NCI-H1105 treated with DMSO at 0.1 percent for 48 hours (cell line): ENCODE data around the gene ACTR8.

Experiments
- DNase-seq: peaks from one replicate; lab custom pipeline; 2025; lab: John Stamatoyannopoulos, UW

ACTR8 gene, protein sequence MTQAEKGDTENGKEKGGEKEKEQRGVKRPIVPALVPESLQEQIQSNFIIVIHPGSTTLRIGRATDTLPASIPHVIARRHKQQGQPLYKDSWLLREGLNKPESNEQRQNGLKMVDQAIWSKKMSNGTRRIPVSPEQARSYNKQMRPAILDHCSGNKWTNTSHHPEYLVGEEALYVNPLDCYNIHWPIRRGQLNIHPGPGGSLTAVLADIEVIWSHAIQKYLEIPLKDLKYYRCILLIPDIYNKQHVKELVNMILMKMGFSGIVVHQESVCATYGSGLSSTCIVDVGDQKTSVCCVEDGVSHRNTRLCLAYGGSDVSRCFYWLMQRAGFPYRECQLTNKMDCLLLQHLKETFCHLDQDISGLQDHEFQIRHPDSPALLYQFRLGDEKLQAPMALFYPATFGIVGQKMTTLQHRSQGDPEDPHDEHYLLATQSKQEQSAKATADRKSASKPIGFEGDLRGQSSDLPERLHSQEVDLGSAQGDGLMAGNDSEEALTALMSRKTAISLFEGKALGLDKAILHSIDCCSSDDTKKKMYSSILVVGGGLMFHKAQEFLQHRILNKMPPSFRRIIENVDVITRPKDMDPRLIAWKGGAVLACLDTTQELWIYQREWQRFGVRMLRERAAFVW

DNA sequence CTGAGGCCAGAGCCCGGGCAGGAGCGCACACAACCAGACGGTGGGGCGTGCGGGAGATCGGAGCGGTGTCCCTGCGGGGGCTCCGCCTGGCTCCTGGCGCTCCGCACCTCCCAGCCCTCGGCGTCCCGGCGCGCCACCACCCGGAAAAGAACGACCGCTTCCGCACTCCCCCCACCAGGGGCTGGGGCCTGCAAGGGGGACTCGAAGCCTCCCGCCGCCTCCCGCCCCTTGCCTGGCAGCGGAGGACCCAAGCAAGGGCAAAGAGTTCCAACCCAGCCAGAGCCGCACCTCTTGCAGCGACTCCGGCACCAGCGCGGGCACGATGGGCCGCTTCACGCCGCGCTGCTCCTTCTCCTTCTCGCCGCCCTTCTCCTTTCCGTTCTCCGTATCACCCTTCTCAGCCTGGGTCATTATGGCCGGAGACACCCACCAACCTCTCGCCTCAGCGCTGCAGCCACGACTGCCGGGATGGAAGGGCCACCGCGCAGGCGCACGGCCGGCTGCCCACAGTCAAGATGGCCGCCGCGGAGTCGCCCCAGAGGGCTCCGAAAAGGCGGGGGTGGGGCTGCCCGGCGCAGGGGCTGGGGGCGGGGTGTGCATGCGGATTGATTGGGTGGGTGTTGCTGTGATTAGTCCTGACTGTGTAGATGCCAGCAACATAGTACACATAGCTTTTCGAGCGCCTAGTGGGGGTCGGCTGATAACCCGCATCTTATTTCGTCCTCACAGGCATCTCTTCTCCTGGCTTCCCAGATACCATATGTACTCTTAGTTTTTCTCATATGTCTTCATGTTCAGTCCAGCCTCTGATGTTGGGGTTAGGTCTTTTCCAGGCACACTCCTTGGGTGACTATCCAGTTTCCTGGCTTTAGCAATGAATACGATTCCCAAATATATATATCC lies at the start of gene ACTR8:
Gene ACTR8, minus strand, starts transcription at position 462 of the 903 bp plus-strand sequence. Its CDS starts 51 bp downstream, at position 411.
- peak; percentile 72 for DNase-seq

DNA sequence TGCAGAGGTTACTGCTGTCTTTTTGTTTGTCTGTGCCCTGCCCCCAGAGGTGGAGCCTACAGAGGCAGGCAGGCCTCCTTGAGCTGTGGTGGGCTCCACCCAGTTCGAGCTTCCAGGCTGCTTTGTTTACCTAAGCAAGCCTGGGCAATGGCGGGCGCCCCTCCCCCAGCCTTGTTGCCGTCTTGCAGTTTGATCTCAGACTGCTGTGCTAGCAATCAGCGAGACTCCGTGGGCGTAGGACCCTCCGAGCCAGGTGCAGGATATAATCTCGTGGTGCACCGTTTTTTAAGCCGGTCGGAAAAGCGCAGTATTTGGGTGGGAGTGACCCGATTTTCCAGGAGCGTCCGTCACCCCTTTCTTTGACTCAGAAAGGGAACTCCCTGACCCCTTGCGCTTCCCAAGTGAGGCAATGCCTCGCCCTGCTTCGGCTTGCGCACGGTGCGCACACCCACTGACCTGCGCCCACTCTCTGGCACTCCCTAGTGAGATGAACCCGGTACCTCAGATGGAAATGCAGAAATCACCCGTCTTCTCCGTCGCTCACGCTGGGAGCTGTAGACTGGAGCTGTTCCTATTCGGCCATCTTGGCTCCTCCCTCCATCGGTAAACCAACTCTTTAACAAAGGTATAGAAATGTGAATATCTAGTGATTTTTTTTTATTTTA lies 45.4 kb upstream of the ACTR8 start:
- peak; percentile 7 for DNase-seq

DNA sequence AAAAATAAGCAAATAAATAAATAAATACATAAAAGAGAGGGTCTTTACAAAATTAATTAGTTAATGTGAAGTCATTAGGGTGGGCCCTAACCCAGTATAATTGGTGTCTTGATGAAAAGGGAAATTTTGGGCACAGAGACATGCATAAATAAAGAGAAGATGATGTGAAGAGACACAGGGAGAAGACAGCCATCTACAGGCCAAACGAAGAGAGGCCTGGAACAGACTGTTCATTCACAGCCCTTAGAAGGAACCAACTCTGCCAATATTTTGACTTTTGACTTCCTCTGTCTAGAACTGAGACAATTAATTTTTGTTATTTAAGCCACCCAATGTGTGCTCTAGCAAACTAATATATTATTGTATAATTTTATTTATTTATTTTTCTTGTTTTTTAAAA lies 39.3 kb upstream of the ACTR8 start:
- no peak for DNase-seq

DNA sequence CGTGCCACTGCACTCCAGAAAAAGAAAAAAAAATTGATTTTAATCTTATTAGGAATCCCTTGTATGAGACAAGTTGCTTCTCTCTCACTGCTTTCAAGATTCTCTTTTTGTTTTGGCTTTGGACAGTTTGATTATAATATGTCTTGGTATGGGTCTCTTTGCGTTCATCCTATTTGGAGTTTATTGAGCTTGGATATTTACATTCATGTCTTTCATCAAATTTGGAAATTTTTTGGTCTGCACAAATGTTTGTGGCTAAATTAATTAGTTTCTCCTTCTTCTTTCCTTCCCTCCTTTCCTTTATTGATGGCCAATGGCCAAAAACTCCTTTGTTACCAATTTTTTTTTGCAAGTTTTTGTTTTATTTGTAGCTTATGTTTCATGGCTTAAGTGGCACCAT lies 37.8 kb upstream of the ACTR8 start:
- DNase-seq, result no peak

DNA sequence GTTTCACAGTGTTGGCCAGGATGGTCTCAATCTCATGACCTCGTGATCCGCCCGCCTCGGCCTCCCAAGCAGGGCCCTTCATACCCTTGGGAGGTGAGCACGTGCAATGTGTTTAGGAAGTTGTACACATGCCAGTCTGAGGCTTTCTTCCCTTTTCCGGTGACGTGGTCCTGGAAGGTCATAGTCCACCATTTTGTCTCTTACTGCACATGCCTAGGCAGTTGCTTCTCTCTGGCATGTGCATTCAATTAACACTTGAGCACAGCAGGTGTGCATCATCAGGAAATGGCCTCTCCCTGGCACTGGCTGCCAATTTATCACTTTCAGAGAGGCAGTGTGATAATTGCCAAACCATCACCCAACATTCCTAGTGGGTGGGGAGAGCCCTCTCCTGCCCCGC lies 31.4 kb upstream of the ACTR8 start:
- no peak for DNase-seq

DNA sequence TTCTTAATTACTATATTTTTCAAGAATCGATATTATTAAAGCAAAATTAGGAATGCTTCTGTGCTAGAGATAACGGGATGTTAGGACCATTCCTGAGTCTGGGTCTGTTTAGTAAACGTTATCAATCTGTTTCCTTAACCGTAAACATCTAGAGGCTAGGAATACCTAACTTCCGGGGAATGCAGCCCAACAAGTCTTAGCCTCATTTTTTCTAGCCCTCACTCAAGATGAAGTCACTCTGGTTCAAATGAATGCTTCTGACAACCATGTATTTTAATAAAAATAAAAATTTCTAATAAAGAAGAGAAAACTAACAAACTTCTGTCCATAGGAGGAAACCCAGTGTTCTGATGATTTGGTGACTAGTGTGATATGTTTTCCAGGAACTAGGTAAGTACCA lies 20.8 kb upstream of the ACTR8 start:
- no peak for DNase-seq

DNA sequence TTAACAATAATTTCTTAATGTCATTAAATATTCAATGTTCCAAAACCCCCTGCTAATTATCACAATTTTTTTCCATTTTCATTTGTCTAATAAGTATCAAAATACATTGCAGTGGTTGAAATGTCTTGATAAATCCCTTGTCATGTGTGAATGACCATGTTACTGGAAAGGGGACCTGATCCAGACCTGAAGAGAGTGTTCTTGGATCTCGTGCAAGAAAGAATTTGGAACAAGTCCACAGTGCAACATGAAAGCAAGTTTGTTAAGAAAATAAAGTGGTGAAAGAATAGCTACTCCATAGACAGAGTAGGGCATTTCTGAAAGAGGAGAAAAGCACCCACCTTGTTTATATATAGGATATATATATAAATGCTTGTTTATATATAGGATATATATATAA lies 20.1 kb upstream of the ACTR8 start:
- no peak for DNase-seq

DNA sequence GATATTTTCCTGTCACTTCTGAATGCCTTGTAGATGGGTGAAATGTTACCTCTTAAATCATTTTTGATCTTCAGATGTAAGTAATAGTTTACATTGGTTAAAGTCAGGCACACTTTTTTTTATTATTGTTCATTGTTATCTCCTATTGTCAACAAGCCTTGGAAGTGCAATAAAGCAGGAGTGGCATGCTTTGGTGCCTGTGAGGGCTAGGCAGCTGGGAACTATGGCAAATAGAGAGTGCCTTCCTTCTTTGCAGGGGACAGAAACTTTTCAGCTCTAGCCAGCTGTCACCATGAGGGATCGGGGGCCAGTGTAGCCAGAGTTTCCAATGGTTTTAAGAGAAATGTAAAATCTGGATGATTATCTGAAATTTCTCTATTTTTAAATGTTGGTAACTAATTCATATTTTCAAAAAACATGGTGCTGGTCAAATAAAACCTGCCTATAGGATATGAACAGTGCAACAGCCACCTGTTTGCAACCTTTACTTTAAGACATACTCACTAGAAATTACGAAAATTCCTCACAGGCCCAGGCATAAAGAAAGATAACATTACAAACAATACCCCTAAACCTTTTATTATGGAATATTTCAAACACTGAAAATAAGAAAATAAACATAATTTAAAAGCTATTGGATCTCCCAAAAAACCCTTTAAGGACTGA lies 18.8 kb upstream of the ACTR8 start:
- no peak for DNase-seq

DNA sequence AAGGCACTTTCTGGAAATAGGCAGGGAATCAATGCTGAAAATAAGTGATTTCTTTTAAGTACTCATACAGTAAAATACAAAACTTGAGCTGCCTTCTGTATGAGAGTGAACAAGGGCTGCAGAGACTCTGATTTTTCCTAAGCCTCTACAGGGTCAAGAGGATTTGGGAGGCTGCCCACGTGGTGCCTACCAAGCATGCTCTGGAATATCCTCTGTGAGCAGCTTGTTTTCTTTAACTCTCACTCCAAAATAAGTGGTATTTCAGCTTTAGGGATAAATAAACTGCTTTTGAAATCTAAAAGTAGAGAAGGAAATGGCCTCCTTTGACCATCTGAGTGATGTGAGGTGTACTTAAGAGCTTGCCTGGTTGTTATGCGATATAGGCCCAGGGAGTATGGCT lies 17.8 kb upstream of the ACTR8 start:
- DNase-seq, result no peak

DNA sequence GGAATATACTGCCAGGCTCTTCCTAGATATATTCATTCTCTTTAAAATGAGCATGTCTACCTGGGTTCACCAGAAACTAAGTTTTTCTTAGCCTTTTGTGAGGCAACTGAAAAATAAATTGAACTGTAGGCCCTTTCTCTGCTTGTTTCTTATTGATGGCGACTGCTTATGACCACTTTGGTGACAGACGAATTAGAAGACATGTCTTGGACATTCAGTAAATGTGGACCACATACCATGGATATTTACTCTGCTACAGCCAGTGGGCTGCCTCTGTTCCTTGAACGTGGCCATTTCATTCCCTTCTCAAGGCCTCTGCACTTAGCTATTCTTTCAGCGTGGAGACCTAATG lies 10.3 kb upstream of the ACTR8 start:
- no peak for DNase-seq

DNA sequence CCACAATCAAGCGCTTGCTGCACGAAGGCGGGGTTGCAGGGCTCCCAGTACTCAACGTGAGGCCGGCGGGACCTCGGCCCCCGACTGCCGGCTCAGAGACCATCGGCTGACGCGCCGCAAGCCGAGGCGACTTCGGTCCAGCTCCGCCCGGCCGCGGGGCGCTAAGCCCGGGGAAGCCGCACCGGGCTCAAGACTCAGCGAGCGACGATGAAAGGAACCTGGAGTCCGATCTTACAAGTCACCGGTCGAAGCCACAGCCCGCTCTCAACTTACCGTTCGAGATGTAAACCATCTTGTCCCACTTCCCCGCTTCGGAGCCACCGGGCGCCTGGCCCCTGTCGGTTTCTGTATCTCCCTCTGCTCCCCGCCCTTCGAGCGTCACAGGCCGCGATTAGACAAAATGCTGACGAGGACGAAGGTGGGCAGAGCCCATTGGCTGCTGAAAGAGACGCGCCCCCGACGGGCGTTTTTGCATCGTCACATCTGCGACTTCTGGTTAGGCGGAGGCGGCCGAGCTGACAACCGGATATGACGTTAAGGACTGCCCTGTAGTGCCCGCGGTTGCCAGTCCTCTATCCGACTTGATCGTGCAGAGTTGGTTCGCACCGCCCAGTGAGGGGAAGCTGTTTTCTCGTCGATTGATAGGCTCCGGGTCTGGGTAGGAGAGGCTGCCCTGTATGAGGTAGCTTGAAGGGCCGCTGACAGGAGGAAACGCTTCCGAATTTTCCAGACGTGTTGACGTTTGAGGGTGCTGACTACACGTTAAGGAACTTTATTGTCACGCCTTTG lies 9.7 kb upstream of the ACTR8 start, which contains the start of gene SELENOK:
Gene SELENOK, minus strand, starts transcription at position 363 of the 789 bp plus-strand sequence.
- DNase-seq, result peak; percentile 97

DNA sequence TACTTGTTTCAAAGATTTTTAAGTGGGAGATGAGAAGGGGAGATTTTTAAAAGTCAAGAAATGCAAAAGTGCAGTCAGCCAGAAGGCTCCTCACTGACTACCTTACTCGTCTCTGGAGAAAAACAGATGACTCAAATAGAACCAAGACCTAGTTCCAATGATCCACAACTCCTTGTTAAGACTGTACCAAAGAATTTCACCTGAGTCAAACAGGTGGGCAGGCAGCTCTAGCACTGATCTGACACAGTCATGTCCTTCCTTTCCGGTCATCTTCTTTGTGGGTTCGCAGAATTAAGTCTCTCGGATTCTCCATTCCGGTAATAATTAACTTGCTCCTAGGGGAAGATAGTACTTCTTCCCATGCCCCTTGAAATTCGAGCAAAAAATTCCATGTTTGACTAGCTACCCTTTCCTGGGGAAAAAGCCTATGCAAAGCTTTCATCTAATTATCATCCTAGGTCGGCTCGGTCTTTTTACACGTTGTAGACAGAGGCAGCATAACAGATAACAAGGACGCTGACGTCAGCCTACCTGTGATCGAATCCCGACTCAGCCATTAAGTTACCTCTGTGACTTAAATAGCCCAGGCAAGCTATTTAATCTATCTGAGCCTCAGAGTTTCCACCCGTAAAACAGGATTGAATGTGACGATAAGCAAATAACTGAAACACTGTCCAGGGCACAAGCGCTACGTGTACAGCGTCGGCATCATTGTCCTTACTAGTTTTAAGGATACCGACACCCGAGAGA lies 8.9 kb upstream of the ACTR8 start:
- DNase-seq, result peak; percentile 15

DNA sequence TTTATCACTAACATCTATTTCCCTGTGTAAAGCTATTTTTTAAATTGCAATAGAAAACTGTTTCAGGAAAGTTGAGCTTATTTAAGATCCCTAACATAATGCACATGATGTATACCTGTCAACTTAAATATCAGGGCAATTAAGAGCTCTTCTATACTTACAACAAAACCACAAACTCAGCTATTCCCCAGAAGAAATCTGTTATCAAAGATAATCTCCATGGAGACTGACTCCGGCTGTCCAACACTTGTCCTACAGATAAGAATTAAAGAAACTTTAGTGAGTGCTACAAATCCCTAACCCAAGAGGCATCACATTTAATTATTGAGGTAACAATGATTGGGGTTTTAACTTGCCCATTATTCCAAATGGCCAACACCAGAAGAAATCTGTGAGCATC lies 6.3 kb upstream of the ACTR8 start:
- no peak for DNase-seq

DNA sequence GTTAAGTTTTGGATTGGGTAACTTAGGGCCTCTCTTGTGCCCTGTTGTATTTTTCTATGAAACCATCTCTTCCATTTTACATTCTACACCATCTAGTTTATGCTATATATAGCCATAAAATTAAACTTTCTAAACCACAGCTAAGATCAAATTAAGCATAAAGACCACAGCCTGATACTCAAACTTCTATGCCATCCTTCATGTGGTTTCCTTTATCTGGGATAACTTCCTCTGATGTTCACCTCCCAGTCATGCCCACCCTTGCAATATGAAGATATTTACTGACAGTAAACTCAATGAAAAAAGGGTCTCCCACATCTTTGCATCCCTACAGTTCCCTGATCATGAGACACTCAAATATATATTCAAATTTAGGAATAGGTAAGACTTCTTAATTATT lies 5.5 kb upstream of the ACTR8 start:
- DNase-seq, result no peak

DNA sequence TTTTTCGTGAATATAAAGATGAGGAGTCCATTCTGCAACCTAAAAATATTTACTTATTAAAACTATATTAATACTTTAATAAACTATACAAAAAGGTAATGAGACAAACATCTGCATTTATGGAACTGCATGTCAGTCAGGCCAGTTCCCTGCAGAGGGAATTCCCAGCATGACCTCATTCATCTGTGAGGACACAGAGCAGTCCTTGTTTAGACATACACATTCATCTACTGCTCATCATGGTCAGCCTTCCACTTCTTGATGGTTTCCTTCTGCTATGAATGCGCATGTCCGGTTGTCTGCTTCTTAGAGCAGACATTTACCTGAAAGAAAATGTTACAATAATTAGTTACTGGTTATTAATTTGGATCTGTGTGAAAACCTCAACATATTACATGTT lies 3.3 kb upstream of the ACTR8 start:
- DNase-seq, result no peak

DNA sequence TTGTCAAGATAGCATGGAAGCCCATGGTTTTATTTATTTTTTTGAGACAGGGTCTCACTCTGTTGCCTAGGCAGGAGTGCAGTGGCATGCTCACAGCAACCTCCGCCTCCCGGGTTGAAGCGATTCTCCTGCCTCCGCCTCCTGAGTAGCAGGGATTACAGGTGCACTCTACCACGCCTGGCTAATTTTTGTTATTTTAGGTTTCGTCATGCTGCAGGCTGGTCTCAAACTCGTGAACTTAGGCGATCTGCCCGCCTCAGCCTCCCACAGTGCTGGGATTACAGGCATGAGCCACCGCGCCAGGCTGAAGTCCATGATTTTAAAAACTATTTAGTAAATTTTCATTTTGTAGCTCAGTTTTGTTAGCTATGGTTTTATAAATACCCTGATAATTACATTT lies 2.7 kb upstream of the ACTR8 start:
- no peak for DNase-seq

DNA sequence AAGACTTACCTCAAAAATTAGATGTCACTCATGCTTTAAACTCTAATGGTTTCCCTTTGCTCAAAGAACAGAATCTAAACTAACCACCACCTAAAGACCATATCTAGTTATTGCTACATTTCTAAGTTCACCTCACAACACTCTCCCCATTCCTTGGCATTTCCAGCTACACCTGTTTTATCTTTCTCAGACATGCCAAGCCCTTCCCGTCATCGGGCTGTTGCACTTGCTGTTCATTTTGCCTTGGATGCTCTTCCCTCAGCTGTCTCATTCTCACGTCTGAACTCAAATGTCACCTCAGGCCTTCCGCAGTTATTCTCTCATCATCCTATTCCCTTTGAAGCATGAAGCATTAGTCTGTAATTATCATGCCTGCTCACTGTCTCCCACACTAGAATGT lies 1.1 kb upstream of the ACTR8 start:
- no peak for DNase-seq

DNA sequence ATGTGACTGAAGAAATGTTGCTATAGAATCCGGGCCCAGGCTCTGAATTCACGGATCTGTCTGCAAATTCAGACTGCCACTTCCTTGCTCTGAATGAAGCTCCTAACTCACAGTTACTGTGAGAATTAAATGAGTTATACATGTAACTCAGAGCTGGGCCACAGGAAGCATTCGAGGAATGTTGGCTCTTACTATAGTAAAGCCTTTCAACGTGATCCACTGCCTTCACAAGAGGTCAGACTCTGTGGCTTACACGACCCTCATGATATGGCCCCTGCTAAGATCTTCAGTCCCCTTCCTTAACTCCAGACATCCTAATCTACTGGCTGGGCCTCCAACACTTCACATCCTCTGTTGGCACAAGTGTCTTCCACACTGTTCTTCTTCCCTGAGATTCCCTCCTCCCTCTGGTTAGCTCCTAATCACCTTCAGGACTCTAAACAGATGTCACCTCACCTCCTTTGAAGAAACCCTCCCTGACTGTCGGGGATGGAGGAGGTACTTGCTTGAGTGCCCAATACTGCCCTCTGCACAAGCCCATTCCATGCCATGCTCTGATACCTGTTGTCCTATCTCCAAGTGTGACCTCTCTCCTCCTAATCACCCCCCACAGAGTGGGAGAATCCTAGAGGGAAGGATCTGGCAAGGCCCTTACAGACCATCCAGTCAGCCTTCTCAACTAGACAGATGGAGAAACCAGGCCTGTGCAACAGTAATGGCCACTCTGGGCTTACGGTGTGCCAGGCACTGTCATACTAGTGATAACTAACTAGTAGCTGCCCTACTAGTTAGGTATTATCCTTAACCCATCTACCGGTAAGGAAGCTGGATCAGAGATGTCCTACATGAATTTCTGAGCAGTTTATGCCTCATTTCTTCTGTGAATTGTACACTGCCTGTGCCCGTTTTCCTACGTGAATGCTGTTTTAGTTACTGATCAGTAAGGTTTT lies 1.3 kb downstream of the ACTR8 start:
- DNase-seq, result no peak
